GM06990 (cell line): ENCODE measurements around the gene SLC7A9.

Experiments used
- DNase-seq: peaks from one replicate; pipeline ENCODE4 v3.0.0-alpha.2; 2011; ENCODE audit not compliant: insufficient read length; ENCODE audit errors: extremely low read depth
- H3K27me3 ChIP-seq: replicated peaks from 2 replicates; pipeline ENCODE4 v1.6.0; 2011; ENCODE audit warnings: low read length; ENCODE audit not compliant: control insufficient read depth, insufficient read depth
- H3K36me3 ChIP-seq: 2 replicates; pipeline ENCODE4 v1.5.1; 2011; ENCODE audit warnings: low read length; ENCODE audit not compliant: control insufficient read depth, insufficient read depth
- H3K4me3 ChIP-seq: replicated peaks from 2 replicates; pipeline ENCODE4 v1.5.1; 2011; ENCODE audit warnings: low read depth, mild to moderate bottlenecking, control low read depth, low read length
- TF ChIP-seq, protein P1 (sequence below): IDR thresholded peaks from 2 replicates; pipeline ENCODE4 v1.5.1; 2011; ENCODE audit warnings: low read length, control low read depth, mild to moderate bottlenecking, inconsistent platforms; ENCODE audit not compliant: insufficient read depth, poor library complexity, severe bottlenecking

Gene SLC7A9

DNA sequence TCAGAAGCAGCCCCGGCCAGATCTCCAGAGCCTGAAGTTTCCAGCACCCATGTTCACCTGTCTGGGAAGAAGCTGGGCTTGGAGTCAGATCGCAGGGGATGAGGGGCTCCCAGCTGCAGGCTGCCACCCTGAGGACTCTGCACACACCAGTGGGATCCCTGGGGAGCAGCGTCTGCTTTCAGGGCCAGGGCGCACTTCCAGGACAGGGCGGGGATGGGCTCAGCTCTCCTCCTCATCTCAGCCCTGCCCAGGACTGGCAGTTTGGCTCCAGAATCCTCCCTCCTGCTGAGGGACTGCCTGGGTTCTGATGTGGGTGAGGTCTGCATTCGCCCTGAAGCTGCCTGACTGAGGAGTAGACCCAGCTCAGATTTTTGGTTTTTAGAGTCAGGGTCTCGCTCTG lies 3.5 kb downstream of the SLC7A9 start:
- TF ChIP-seq, protein P1, sequence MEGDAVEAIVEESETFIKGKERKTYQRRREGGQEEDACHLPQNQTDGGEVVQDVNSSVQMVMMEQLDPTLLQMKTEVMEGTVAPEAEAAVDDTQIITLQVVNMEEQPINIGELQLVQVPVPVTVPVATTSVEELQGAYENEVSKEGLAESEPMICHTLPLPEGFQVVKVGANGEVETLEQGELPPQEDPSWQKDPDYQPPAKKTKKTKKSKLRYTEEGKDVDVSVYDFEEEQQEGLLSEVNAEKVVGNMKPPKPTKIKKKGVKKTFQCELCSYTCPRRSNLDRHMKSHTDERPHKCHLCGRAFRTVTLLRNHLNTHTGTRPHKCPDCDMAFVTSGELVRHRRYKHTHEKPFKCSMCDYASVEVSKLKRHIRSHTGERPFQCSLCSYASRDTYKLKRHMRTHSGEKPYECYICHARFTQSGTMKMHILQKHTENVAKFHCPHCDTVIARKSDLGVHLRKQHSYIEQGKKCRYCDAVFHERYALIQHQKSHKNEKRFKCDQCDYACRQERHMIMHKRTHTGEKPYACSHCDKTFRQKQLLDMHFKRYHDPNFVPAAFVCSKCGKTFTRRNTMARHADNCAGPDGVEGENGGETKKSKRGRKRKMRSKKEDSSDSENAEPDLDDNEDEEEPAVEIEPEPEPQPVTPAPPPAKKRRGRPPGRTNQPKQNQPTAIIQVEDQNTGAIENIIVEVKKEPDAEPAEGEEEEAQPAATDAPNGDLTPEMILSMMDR, result no peak
- no peaks in the 10 kb centered on the region; the same call in 1 of the 2 replicates for H3K27me3 ChIP-seq
- no peaks in the 10 kb centered on the region for H3K36me3 ChIP-seq
- DNase-seq, result no peak
- H3K4me3 ChIP-seq, result no peak overlapping the region

DNA sequence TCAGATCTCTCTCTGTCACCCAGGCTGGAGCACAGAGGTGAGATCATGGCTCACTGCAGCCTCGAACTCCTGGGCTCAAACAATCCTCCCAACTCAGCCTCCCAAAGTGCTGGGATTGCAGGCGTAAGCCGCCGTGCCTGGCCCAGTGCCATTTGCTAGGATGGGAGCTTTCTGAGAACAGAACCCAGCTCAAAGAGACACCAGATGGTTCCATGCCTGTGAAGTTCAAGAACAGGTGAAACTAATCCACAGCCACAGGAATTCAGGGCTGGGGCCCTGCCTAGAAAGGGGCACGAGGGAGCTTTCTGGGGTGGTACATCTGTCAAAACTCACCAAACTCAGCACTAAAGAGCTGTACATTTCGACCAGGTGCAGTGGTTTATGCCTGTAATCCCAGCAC lies 4.2 kb downstream of the SLC7A9 start:
- Histone ChIP-seq H3K27me3 (no peaks in the 10 kb centered on the region; the same call in 1 of the 2 replicates), H3K4me3 (no peak overlapping the region), H3K36me3 (no peaks in the 10 kb centered on the region)
- TF ChIP-seq, protein P1, result no peak
- no peak for DNase-seq

DNA sequence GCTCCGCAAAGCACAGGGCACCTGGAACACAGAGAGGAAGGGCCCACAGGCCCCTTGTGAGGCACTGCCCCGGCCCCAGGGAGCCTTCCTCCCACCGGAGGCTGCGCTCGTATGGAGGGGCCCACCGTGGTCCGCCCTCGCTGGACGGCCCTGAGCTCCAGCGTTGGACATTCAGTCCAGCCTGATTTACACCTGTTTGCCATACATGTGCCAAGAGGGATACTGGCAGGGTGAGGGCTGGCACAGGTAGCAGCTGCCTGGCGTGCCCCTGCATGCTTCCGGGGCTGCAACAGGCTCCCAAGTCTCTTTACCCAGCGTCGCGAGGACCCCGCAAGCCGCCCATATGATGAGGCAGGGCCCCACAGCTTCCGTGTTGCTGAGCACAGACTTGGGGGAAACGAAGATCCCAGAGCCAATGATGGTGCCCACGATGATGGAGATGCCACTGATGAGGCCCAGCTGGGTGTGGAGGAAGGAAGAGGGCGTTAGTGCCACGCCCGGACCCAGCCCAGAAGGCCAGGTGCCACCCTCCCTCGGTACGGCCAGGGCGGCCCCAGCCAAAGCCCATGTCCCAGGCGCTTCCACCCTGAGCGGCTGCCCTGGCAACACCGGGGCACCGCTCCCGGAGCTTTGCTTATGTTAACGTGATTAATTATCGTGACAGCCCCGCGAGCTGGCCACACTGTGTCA lies 5.1 kb downstream of the SLC7A9 start:
- H3K4me3 ChIP-seq, result no peak overlapping the region
- TF ChIP-seq, protein P1, result no peak
- DNase-seq, result no peak
- H3K36me3 ChIP-seq, result no peaks in the 10 kb centered on the region
- no peaks in the 10 kb centered on the region; the same call in 1 of the 2 replicates for H3K27me3 ChIP-seq

DNA sequence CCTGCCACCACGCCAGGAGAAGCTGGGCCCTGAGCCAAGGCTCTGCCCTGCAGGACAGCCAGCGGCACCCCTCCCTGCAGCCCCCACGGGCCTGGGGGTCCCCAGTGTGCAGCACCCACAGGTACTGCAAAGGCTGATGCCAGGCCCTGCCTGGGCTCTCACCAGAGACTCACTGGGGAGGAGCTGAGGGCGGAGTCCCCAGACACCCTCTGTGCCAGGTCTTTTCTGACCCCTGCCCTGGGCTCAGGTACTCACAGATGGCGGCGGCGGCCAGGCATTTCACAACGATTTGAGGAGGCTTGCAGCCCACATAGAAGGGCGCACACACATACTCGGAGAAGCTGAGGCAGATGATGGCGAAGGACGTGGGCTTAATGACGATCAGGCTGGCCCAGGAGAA lies 5.7 kb downstream of the SLC7A9 start:
- no peaks in the 10 kb centered on the region; the same call in 1 of the 2 replicates for H3K27me3 ChIP-seq

DNA sequence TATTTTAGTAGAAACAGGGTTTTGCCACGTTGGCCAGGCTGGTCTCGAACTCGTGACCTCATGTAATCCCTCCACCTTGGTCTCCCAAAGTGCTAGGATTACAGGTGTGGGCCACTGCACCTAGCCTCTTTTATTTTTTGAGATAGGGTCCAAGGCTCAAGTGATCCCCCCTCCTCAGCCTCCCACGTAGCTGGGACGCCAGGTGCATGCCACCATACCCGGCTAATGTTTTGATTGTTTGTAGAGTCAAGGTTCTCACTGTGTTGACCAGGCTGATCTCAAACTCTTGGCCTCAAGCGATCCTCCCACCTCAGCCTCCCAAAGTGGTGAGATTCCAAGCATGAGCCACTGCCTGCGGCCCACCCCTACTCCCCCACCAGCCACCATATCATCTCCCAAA lies 6.3 kb downstream of the SLC7A9 start:
- H3K36me3 ChIP-seq, result no peaks in the 10 kb centered on the region
- DNase-seq, result no peak
- H3K27me3 ChIP-seq, result no peaks in the 10 kb centered on the region; the same call in 1 of the 2 replicates
- no peak overlapping the region for H3K4me3 ChIP-seq
- TF ChIP-seq, protein P1, result no peak

More for the DNA sequence above, 5.7 kb downstream of the SLC7A9 start:
- H3K36me3 ChIP-seq, result no peaks in the 10 kb centered on the region
- DNase-seq, result no peak
- TF ChIP-seq, protein P1, result no peak
- H3K4me3 ChIP-seq, result no peak overlapping the region
